GM19025 (cell line): ENCODE results near the gene FIGNL1.

ENCODE experiments used
- ATAC-seq: cut with Tn5 transposase; IDR thresholded peaks from one replicate; pipeline ENCODE4 v1.9.1; 2021; ENCODE audit warnings: mild to moderate bottlenecking, low read depth, moderate library complexity; ENCODE audit not compliant: unreplicated experiment

The FIGNL1 gene

GRCh38 chr7:50431316-50431715, 18.8 kb downstream of the FIGNL1 start:
- ATAC-seq, result no peak

- ATAC-seq, result no peak
Observed at GRCh38 chr7:50428911-50429310, 21.2 kb downstream of the FIGNL1 start.

GRCh38 chr7:50427518-50427917, 22.6 kb downstream of the FIGNL1 start:
- no peak for ATAC-seq

GRCh38 chr7:50426280-50427045, 23.7 kb downstream of the FIGNL1 start:
- no peak for ATAC-seq

- no peak for ATAC-seq
Observed at GRCh38 chr7:50425318-50425717, 24.8 kb downstream of the FIGNL1 start.

GRCh38 chr7:50423860-50424259, 26.3 kb downstream of the FIGNL1 start:
- no peak for ATAC-seq

GRCh38 chr7:50422858-50423257, 27.3 kb downstream of the FIGNL1 start:
- no peak for ATAC-seq

GRCh38 chr7:50421043-50421442, 29.1 kb downstream of the FIGNL1 start:
- no peak for ATAC-seq

GRCh38 chr7:50418526-50419290, 31.4 kb downstream of the FIGNL1 start:
- ATAC-seq, result no peak

- peak; percentile 93 for ATAC-seq
Observed at GRCh38 chr7:50418086-50418515, 32.0 kb downstream of the FIGNL1 start.

GRCh38 chr7:50416527-50417182, 33.5 kb downstream of the FIGNL1 start:
- ATAC-seq, result peak; percentile 59

- no peak for ATAC-seq
Observed at GRCh38 chr7:50415844-50416364, 34.2 kb downstream of the FIGNL1 start.

GRCh38 chr7:50413561-50413960, 36.6 kb downstream of the FIGNL1 start:
- no peak for ATAC-seq

- ATAC-seq, result no peak
Observed at GRCh38 chr7:50412973-50413372, 37.2 kb downstream of the FIGNL1 start.

- no peak for ATAC-seq
Observed at GRCh38 chr7:50411332-50411731, 38.8 kb downstream of the FIGNL1 start.

GRCh38 chr7:50409856-50410745, 40.0 kb downstream of the FIGNL1 start:
- peak; percentile 52 for ATAC-seq

- ATAC-seq, result no peak
Observed at GRCh38 chr7:50406935-50407334, 43.2 kb downstream of the FIGNL1 start.

GRCh38 chr7:50405221-50405620, 44.9 kb downstream of the FIGNL1 start:
- ATAC-seq, result no peak

- ATAC-seq, result no peak
Observed at GRCh38 chr7:50404392-50404791, 45.8 kb downstream of the FIGNL1 start.

GRCh38 chr7:50400114-50400513, 50.0 kb downstream of the FIGNL1 start:
- ATAC-seq, result no peak
